ENCODE results near the gene LIN7A.

Gene LIN7A

DNA sequence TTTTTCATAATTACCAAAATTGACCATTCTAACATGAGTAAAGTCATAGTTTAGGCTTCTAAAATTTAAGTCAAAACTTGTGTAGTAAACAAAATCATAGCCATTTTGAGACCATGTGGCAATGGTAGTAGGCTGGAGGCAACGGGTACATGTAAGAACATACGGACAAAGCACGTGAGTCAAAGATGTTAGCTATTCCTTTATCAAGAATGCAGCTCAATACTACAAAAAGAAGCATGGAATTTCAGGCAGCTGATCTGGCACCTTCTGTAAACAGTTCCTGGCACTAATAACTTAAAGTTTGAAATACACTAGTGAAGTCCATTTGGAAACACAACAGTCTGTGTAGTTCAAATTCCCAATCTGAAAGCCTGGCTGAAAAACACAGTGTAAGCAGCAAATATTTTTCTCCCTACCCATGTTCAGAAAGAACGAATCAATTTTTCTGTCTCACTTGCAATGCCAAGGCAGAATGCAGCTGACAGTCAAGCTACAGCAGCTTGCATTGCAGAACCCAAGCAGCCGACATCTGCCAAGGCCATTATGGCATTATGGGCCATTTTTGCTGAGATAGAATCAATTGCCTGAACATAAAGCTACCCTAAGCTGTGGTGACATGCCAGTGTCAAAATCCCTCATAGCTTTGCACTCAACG lies 191.8 kb downstream of the LIN7A start:
- no peak for ATAC-seq
- Mint-ChIP-seq H3K27ac (no peak overlapping the region), H3K4me3 (no peak overlapping the region), H3K36me3 (no peaks in the 10 kb centered on the region), H3K9me3 (no peaks in the 10 kb centered on the region), H3K27me3 (no peaks in the 10 kb centered on the region), H3K4me1 (no peaks in the 10 kb centered on the region)
